Stimulated activated CD4-positive, alpha-beta T cell treated with anti-CD3 and anti-CD28 coated beads, Interleukin-15, amount 100 ng/mL, for 48 hours (primary cell): Measurements from ENCODE around the gene CASQ2.
"Not testable (repeated sequence)": the region's sequence is repeated elsewhere in the genome, so short reads cannot be mapped to it uniquely, and the experiment has no call there.

Experiments
- DNase-seq, 2 donors: peaks; one replicate each; pipeline ENCODE4 v3.0.0-alpha.2; 2020; ENCODE audit warnings: low read depth in 2 of 2

The CASQ2 gene

DNA sequence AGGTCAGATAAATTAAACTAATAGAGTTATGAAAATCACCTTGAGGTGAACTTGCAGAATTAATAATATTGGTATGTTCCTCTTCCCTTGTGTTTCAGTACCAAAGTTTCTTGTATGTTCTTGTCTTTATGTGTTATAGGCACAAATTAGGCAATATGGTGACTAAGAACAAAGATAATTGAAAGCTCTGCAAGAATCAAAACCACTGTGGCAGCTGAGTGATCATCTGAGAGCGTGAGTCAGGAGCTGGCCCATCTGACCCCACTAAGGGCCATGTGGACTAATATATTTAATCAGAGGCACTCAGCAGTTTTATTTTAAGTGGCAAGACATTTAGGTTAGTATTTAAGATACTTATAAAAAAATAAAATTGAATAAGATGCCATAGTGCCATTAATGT is 12.8 kb upstream of the CASQ2 start:
- DNase-seq, result no peak

DNA sequence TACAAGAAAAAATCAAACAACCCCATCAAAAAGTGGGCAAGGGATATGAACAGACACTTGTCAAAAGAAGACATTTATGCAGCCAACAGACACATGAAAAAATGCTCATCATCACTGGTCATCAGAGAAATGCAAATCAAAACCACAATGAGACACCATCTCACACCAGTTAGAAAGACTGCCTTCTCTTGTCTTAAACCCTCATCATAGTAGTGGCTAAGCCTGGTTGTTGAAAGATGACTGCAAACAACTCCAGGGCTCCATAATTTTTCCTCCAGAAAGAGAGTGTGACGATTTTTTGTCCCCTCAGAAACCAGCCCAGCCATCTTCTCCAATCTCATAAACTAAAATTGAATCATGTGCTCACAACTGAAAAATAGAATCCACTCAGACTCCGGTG is 12.1 kb upstream of the CASQ2 start:
- DNase-seq, result not testable (repeated sequence)

DNA sequence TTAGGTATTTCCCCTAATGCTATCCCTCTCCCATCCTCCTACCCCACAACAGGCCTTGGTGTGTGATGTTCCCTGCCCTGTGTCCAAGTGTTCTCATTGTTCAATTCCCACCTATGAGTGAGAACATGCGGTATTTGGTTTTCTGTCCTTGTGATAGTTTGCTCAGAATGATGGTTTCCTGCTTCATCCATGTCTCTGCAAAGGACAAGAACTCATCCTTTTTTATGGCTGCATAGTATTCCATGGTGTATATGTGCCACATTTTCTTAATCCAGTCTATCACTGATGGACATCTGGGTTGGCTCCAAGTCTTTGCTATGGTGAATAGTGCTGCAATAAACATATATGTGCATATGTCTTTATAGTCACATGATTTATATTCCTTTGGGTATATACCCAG is 10.6 kb upstream of the CASQ2 start:
- DNase-seq, result not testable (repeated sequence)

DNA sequence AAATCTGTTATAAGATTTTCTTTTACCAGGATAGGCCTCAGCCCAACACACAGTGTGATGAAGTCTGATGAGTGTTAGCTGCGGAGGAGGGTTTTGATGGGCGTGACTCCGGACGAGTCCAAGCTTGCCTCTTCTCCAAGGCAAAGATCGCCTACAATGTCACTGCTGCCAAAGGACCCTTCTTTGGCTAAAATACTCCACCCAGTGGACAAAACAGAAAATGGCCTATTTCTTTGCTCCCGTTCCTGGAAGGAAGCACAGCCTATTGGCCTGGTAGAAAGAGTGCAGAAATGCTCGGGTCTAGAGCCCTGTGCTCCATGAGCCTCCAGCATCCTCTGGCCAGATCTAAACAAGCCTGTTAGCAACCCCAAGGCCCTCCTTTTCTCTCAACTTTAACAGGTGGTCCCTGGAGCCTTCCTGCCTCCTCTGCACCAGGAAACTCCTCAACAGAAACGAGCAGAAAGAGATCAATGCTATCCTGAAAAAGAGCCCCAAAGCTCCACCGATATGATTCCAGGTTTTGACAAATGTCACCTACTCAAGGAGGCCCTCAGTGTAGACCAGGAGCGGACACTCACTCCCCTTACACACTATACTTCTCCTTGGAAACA is 3.4 kb upstream of the CASQ2 start:
- DNase-seq, result no peak

GRCh38 chr1:115771094-115771846 is 2.8 kb upstream of the CASQ2 start:
- DNase-seq, result no peak

GRCh38 chr1:115767403-115767802 is 1.1 kb downstream of the CASQ2 start:
- no peak for DNase-seq

DNA sequence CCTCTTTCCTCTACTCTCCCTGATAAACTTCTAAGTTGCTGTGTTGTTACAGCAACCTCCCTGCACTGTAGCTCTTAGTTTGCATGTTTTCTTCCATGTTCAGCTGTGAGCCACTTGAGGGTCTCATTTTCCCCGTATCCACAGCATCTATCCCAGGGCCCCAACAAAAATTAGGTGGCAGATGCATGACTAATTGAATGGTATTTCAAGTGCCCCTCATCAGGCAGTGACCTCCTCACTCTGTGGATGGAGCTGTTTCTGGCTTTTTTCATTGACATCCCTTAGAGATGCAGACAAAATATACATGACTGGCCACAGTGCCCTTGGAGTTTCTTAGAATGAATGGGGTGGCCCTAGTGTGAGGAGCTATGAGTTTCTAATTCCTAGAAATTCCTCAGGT is 3.4 kb downstream of the CASQ2 start:
- DNase-seq, result no peak

DNA sequence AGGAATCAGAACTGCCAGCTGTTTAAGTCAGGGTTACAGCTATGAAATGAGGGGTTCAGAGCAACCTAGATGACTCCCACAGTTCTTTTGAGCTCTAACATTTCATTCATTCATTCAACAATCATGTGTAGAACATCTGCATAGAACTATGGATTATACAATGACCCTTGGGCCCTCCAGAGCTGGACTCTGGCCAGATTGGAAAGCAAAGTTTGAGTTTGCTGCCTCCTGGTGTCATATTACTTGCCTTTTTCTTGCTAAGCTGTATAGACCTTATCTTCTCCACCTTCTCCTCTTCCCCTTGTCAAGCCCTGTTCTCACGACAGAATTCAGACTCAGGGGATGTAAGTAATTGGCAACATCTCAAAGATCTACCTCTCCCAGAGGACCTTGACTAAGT is 4.0 kb downstream of the CASQ2 start:
- DNase-seq, result no peak

GRCh38 chr1:115762779-115763178 is 5.7 kb downstream of the CASQ2 start:
- no peak for DNase-seq

GRCh38 chr1:115761601-115762302 is 6.8 kb downstream of the CASQ2 start:
- DNase-seq, result no peak

DNA sequence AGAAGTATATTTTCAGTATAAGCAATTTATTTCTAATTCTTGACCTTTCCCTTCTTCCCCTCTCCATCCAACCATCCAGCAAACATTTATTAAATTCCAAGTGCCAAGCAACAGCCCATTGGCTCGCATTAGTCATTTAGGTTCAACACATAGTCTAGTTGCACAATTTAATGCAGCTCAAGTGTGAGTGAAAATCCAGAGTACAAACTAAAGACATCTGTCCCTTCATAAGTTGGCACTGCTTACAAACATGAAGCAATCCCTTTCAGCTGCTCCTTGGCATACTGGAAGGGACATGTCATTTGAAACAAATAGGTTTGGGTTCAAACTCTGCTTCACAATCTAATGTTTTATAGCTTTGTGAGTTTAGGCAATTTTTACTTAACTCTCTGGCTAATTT is 10.7 kb downstream of the CASQ2 start:
- no peak for DNase-seq

DNA sequence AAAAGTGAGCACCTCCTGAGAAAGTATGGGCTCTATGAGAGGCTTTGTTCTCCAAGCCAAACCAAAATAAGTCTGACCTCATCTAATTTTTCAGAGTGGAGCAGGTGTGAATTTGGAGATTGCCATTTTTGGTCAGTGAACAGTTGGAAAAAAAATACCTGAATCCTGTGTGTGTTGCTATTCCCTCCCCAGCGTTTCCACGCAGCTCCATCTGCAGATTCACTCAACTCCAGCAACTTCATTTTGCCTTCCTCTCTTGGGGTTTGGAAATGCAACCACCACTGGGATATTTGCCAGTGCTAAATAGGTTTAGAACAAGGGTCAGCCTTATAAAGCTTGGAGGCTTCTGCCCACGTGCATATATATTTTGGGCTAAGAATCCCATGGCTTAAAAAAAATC is 11.2 kb downstream of the CASQ2 start:
- no peak for DNase-seq

GRCh38 chr1:115755456-115756370 is 12.8 kb downstream of the CASQ2 start:
- DNase-seq, result no peak

GRCh38 chr1:115753830-115754229 is 14.7 kb downstream of the CASQ2 start:
- no peak for DNase-seq

GRCh38 chr1:115753361-115753760 is 15.2 kb downstream of the CASQ2 start:
- DNase-seq, result no peak

DNA sequence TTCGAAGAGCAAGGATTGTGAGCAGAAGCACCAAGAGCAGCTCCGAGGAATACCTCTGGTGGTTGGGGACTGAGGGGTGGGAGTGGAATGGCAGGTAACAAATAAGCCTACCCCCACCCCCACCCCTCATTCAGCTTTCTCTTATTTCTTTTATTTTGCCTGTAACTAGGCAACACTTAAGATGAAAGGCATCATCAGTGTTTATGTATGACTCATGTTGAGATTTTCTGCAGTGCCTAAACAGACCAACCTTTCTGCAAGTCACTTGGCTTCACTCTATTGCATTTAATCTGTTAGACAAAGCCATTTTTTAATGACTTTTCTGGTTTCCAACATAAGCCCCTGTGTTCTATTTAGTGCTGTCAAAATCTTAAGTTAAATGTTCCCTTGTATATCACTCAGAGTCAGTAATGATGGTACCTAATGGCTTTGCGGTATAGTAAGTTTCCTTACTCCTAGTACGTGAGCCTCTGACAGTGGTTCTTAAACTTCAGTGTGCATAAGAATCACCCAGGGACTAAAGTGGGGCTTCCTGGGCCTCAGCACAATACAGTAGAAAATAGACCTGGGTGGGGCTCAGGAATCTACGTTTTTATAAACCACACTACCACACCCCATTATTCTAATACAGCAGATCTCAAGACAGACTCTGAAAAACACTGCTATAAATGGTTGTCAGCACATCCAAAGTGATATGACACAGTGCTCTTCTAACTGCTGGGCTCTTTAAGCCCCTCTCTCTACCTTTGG is 19.9 kb downstream of the CASQ2 start:
- DNase-seq, result no peak

- DNase-seq, result no peak
Observed at GRCh38 chr1:115746021-115746690, 22.4 kb downstream of the CASQ2 start.

DNA sequence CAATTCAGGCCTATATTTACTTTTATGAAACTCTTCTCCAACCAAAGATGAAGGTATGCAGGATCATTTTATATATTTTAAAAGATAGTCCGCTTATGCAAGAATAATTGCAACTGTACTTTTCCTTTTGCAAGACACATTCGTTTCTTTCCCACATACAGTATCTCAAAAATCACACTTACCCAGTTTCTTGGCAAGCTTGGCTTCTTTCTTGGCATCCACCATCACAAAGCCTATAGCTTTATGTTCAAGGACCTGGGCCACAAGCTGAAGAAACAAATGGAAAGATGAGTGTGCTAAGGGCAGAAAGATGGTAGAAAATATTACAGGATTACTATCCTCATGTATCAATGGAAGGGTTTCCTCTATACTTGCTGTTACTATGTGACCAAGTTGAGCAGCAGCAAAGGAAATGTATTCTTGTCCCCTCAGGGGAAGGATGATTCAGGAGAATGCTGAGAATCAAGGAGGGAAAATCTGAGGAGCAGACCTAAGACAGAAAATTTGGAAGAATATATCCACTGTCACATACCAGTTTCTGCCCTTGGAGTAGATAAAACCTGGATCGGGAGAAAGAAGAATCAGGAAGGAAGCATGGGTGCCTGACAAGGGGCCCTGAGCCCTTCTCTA is 23.8 kb downstream of the CASQ2 start:
- no peak for DNase-seq

GRCh38 chr1:115740811-115741210 is 27.7 kb downstream of the CASQ2 start:
- DNase-seq, result no peak

DNA sequence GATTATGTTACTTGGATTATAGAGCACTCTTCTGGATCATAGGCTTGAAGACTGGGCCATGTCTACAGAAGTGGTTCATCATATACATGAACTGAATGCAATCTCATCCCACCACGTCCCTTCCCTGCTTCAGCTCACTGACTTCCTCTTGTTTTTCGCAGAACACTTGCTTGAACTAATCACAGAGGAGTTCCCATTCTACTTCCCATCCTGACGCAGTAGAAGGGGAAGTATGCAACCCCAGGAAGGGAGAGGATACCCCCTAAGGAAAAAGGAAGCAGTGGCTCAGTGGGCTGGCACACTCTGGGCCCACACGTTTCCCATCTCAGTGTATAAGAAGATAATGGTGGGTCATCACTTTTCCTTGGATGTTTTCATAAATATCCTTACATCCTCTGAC is 36.2 kb downstream of the CASQ2 start:
- no peak for DNase-seq
